Peyer's patch (tissue), 4 donors: ENCODE data around the gene TMEM108. TPM values are rescaled to one million over a fixed set of nuclear protein-coding genes. Genes with fewer than 3 reads are reported as not detected.

Experiments used
- DNase-seq, 3 donors: peaks; one replicate each; pipeline ENCODE4 v3.0.0-alpha.2; 2017 to 2019
- H3K27ac ChIP-seq, 4 donors: fragments of 200-600 bp; sonication (generic); one replicate each; pipeline ENCODE4 v1.5.1; 2016 to 2019
- H3K27me3 ChIP-seq, 2 donors: fragments of 200-600 bp; sonication (generic); one replicate each; pipeline ENCODE4 v1.5.1; 2019
- H3K36me3 ChIP-seq, 3 donors: fragments of 200-600 bp; sonication (generic); one replicate each; pipeline ENCODE4 v1.5.1; 2016 to 2019
- H3K4me1 ChIP-seq, 4 donors: fragments of 200-600 bp; sonication (generic); one replicate each; pipeline ENCODE4 v1.5.1; 2016 to 2019
- H3K4me3 ChIP-seq, 4 donors: fragments of 200-600 bp; sonication (generic); 1 replicate in 3 of 4; 2 replicates in 1 of 4; pipeline ENCODE4 v1.5.1; 2016 to 2019; ENCODE audit warnings: mild to moderate bottlenecking in 1 of 4
- H3K9me3 ChIP-seq, 4 donors: fragments of 200-600 bp; sonication (generic); one replicate each; pipeline ENCODE4 v1.5.1; 2016 to 2019; ENCODE audit warnings: mild to moderate bottlenecking in 1 of 4
- POLR2A ChIP-seq, 2 donors: fragments of 450-650 bp; IDR thresholded peaks; one replicate each; pipeline ENCODE4 v1.5.1; 2017; ENCODE audit warnings: antibody characterized with exemption in 2 of 2, mild to moderate bottlenecking in 2 of 2, moderate library complexity in 2 of 2
- total RNA-seq, 4 donors: library from RNA; depleted of rRNA; stranded (reverse); fragments of >200 nt; gene quantifications; one replicate each; pipeline ENCODE4 v1.1.0, GENCODE V29; 2016
- TF ChIP-seq, protein P1 (sequence below), 6 experiments: fragments of 450-650 bp in 4 of 6; fragments of 200-600 bp in 2 of 6; sonication (generic) in 1 of 6; IDR thresholded peaks; one replicate each; pipeline ENCODE4 v1.5.1; 2017 to 2019; ENCODE audit warnings: antibody characterized with exemption in 6 of 6, mild to moderate bottlenecking in 3 of 6, moderate library complexity in 1 of 6

TMEM108 gene
- total RNA-seq, 4 donors from 2014 or later = 1.4 to 1.7 TPM; not detected in 2

DNA sequence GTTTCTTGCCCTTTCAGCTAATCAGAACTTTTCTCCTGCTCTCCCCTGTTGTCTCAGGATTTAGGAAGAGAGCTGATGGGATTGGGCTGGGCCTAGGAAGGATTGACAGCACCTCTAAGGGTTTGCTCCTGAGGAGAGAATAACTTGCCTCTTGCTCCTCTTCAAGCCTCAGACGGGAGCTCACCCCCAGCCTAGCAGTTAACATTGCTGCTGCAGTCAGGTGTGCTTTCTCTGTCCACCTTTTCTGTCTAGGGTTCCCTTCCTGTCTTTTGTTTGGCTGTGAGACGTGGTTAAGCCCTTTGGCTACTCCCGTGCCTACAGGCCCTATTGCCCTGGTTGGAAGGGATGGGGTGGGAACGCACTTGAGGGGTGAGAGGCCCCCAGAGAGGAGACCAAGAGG, 20.1 kb downstream of the TMEM108 start:
- Histone ChIP-seq H3K9me3 (no peaks in the 10 kb centered on the region), H3K27ac (no peak overlapping the region), H3K4me1 (no peaks in the 10 kb centered on the region), H3K27me3 (no peaks in the 10 kb centered on the region), H3K4me3 (no peak overlapping the region), H3K36me3 (no peaks in the 10 kb centered on the region)
- TF ChIP-seq, protein P1, sequence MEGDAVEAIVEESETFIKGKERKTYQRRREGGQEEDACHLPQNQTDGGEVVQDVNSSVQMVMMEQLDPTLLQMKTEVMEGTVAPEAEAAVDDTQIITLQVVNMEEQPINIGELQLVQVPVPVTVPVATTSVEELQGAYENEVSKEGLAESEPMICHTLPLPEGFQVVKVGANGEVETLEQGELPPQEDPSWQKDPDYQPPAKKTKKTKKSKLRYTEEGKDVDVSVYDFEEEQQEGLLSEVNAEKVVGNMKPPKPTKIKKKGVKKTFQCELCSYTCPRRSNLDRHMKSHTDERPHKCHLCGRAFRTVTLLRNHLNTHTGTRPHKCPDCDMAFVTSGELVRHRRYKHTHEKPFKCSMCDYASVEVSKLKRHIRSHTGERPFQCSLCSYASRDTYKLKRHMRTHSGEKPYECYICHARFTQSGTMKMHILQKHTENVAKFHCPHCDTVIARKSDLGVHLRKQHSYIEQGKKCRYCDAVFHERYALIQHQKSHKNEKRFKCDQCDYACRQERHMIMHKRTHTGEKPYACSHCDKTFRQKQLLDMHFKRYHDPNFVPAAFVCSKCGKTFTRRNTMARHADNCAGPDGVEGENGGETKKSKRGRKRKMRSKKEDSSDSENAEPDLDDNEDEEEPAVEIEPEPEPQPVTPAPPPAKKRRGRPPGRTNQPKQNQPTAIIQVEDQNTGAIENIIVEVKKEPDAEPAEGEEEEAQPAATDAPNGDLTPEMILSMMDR (IDR thresholded peaks at IDR 0.05) = no peak
- no peak for DNase-seq

DNA sequence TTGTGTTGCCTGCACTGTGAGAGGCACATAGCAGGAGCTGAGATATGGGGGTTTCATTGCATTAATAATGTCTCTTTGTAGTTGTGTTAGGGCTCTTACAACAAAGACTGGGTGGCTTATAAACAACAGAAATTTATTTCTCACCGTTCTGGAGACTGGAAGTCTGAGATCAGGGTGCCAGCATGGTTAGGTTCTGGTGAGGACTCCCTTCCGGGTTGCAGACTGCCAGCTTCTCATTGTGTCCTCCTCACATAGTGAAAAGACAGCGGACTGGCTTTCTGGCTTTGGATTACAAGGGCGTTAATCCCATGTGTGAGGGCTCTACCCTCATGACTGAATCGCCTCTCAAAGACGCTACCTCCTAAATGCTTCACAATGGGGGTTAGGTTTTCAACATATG, 20.6 kb downstream of the TMEM108 start:
- Histone ChIP-seq H3K27ac (no peak overlapping the region), H3K36me3 (no peaks in the 10 kb centered on the region), H3K9me3 (no peaks in the 10 kb centered on the region), H3K4me1 (no peaks in the 10 kb centered on the region), H3K4me3 (no peak overlapping the region), H3K27me3 (no peaks in the 10 kb centered on the region)
- TF ChIP-seq, protein P1 (IDR thresholded peaks at IDR 0.05) = no peak
- TF ChIP-seq POLR2A (IDR thresholded peaks at IDR 0.05) = no peak
- DNase-seq = no peak

DNA sequence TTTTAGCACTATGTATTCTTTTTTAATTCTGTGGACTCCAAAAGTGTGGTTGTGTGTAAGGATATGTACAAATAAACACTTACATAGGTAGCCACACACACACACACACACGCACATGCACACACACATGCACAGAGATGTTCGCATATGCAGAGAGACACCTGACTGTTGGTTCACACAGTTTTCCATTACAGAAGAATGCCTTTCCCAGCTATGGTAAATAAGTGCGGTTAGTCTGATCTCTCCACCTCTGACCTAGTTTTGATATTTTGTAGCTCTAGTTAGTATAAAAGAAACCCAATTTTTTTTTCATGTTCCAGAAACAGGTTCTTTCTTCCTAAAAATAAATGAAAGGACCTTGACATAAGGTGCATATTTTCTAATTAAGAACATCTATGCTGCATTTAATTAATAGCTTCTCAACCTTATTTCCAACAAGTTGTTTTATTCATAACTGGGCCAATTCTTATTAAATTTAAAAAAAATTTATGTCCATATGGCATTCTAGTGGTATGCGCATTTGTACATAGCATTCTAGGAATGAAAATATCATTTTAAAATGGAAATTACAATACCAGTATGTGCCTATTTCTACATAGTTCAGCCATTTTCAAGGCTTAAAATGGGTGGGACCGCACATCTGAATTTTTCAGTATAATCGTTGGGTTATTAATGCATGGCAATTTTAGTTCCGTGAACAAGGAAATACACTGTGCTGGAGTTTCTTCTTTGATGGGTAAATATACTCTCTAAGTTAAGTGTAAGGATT, 27.2 kb downstream of the TMEM108 start:
- TF ChIP-seq, protein P1 (IDR thresholded peaks at IDR 0.05) = no peak
- H3K4me1 ChIP-seq = no peaks in the 10 kb centered on the region
- DNase-seq = no peak
- H3K9me3 ChIP-seq = no peaks in the 10 kb centered on the region
- H3K36me3 ChIP-seq = no peaks in the 10 kb centered on the region
- no peak overlapping the region for H3K4me3 ChIP-seq
- no peak overlapping the region for H3K27ac ChIP-seq
- no peaks in the 10 kb centered on the region for H3K27me3 ChIP-seq

DNA sequence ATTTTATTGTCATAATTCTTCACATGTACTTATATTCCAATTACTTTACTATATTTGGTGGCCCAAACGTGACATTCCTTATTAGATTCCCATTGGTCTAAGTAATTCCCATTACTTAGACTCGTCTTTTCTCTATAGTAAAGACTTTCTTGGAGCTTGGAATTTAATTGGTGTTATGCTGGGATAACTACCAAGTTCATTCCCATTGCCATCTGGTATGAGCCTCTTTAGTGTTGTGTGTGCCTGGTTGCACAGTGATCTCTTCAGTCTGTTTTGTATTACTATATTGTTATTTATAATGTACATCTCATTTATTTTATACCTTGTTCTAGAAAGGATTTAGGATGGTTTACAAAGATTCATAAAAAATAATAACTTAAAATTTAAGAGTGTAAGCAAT, 27.8 kb downstream of the TMEM108 start:
- Histone ChIP-seq H3K9me3 (no peaks in the 10 kb centered on the region), H3K27ac (no peak overlapping the region), H3K27me3 (no peaks in the 10 kb centered on the region), H3K36me3 (no peaks in the 10 kb centered on the region), H3K4me1 (no peaks in the 10 kb centered on the region), H3K4me3 (no peak overlapping the region)
- DNase-seq = no peak
- no peak for TF ChIP-seq POLR2A (IDR thresholded peaks at IDR 0.05)
- TF ChIP-seq, protein P1 (IDR thresholded peaks at IDR 0.05) = no peak

DNA sequence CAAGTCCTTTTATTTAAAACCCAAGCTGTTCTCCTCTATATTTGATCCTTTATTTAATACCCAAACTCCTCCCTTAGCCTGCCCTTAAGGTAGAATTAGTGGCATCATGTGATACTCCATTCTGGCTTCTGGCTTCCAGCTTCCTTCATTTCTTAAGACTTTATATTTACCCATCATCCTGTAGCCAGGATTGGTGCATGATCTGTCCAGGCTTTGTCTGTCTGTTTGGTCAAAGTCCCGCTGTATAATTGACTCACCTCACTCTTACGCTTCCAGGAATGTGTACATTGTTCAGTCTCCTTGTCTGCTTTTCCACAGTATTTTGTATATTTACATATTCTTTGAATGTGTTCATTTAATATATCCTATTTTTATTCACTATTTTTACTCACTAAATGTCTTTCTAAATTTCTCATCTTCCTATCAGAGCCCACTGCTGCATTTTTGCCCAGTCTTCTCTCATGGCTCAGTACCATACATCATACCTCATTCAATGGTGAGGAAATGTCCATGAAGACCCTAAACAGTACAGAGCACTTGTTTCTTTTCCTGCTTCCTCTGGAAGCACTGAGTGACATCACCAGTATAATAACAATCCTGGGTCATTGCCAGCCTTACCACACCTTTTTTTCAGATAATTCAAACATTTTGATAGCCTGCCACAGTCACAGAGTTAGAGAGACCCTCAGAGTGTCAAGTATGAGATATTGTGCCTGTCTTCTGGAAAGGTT, 31.5 kb downstream of the TMEM108 start:
- H3K4me1 ChIP-seq = no peaks in the 10 kb centered on the region
- no peak for DNase-seq
- no peak overlapping the region for H3K4me3 ChIP-seq
- no peaks in the 10 kb centered on the region for H3K9me3 ChIP-seq
- H3K27me3 ChIP-seq = no peaks in the 10 kb centered on the region
- no peaks in the 10 kb centered on the region for H3K36me3 ChIP-seq
- TF ChIP-seq, protein P1 (IDR thresholded peaks at IDR 0.05) = no peak
- TF ChIP-seq POLR2A (IDR thresholded peaks at IDR 0.05) = no peak
- no peak overlapping the region for H3K27ac ChIP-seq
